Stomach smooth muscle (tissue), 2 donors: Measurements from ENCODE around the gene PRG2.

Source experiments
- H3K27ac ChIP-seq: one replicate; pipeline ENCODE4 v1.7.0; 2013; ENCODE audit warnings: mild to moderate bottlenecking, low read length, inconsistent platforms
- H3K27me3 ChIP-seq, 2 donors: one replicate each; pipeline ENCODE4 v1.7.0; 2013; ENCODE audit warnings: low read length in 2 of 2; ENCODE audit not compliant: insufficient read depth in 2 of 2, control insufficient read depth in 1 of 2
- H3K36me3 ChIP-seq, 2 donors: one replicate each; pipeline ENCODE4 v1.7.0; 2013; ENCODE audit warnings: low read length in 2 of 2; ENCODE audit not compliant: control insufficient read depth in 2 of 2, insufficient read depth in 2 of 2
- H3K4me1 ChIP-seq: one replicate; pipeline ENCODE4 v1.7.0; 2013; ENCODE audit warnings: low read length; ENCODE audit not compliant: control insufficient read depth, insufficient read depth
- H3K4me3 ChIP-seq, 2 donors: one replicate each; pipeline ENCODE4 v1.7.0; 2013; ENCODE audit warnings: low read length in 2 of 2
- H3K9ac ChIP-seq, 2 donors: one replicate each; pipeline ENCODE4 v1.7.0; 2013; ENCODE audit warnings: low read length in 2 of 2, mild to moderate bottlenecking in 1 of 2
- H3K9me3 ChIP-seq, 2 donors: one replicate each; pipeline ENCODE4 v1.7.0; 2013; ENCODE audit warnings: low read length in 2 of 2; ENCODE audit not compliant: control insufficient read depth in 2 of 2
- donor health status: healthy.
- donor health status: Pancreatic carcinoma.

Gene PRG2

GRCh38 chr11:57396744-57397143, 6.3 kb upstream of the PRG2 start:
- H3K36me3 ChIP-seq = no peaks in the 10 kb centered on the region
- no peak overlapping the region for H3K27ac ChIP-seq
- no peak overlapping the region for H3K4me3 ChIP-seq
- H3K4me1 ChIP-seq = no peaks in the 10 kb centered on the region
- H3K27me3 ChIP-seq = peaks cover 2 to 11% of the 10 kb centered on the region in 2 donors
- no peak overlapping the region for H3K9ac ChIP-seq
- H3K9me3 ChIP-seq = peaks cover 0 to 2% of the 10 kb centered on the region in 2 donors

GRCh38 chr11:57395905-57396623, 5.6 kb upstream of the PRG2 start:
- H3K27ac ChIP-seq = no peak overlapping the region
- H3K9me3 ChIP-seq = peaks cover 0 to 2% of the 10 kb centered on the region in 2 donors
- no peak overlapping the region for H3K9ac ChIP-seq
- no peaks in the 10 kb centered on the region for H3K36me3 ChIP-seq
- H3K4me1 ChIP-seq = no peaks in the 10 kb centered on the region
- peaks cover 2 to 11% of the 10 kb centered on the region in 2 donors for H3K27me3 ChIP-seq
- no peak overlapping the region for H3K4me3 ChIP-seq

GRCh38 chr11:57394203-57394965, 3.9 kb upstream of the PRG2 start:
- Histone ChIP-seq H3K4me1 (no peaks in the 10 kb centered on the region), H3K36me3 (no peaks in the 10 kb centered on the region), H3K27ac (no peak overlapping the region), H3K9ac (no peak overlapping the region), H3K27me3 (peaks cover 7 to 9% of the 10 kb centered on the region in 2 donors), H3K4me3 (no peak overlapping the region), H3K9me3 (peaks cover 0 to 2% of the 10 kb centered on the region in 2 donors)

GRCh38 chr11:57392763-57393105, 2.3 kb upstream of the PRG2 start:
- no peak overlapping the region for H3K4me3 ChIP-seq
- peaks cover 0 to 2% of the 10 kb centered on the region in 2 donors for H3K9me3 ChIP-seq
- H3K9ac ChIP-seq = no peak overlapping the region
- H3K27ac ChIP-seq = no peak overlapping the region
- H3K36me3 ChIP-seq = no peaks in the 10 kb centered on the region
- peaks cover 6 to 7% of the 10 kb centered on the region in 2 donors for H3K27me3 ChIP-seq
- H3K4me1 ChIP-seq = no peaks in the 10 kb centered on the region

GRCh38 chr11:57392066-57392762, 1.8 kb upstream of the PRG2 start:
- Histone ChIP-seq H3K36me3 (no peaks in the 10 kb centered on the region), H3K9ac (no peak overlapping the region), H3K4me3 (no peak overlapping the region), H3K9me3 (peaks cover 0 to 2% of the 10 kb centered on the region in 2 donors), H3K4me1 (no peaks in the 10 kb centered on the region), H3K27ac (no peak overlapping the region), H3K27me3 (peaks cover 6 to 7% of the 10 kb centered on the region in 2 donors)

GRCh38 chr11:57391539-57391938, 1.1 kb upstream of the PRG2 start:
- no peaks in the 10 kb centered on the region for H3K9me3 ChIP-seq

GRCh38 chr11:57391111-57391510, 661 bp upstream of the PRG2 start:
- Histone ChIP-seq H3K4me3 (no peak overlapping the region), H3K27me3 (peaks cover 4 to 7% of the 10 kb centered on the region in 2 donors), H3K9me3 (no peaks in the 10 kb centered on the region), H3K36me3 (no peaks in the 10 kb centered on the region), H3K4me1 (no peaks in the 10 kb centered on the region), H3K27ac (no peak overlapping the region), H3K9ac (no peak overlapping the region)

More at GRCh38 chr11:57391539-57391938, 1.1 kb upstream of the PRG2 start:
- Histone ChIP-seq H3K4me3 (no peak overlapping the region), H3K27me3 (peaks cover 6 to 7% of the 10 kb centered on the region in 2 donors), H3K4me1 (no peaks in the 10 kb centered on the region), H3K27ac (no peak overlapping the region), H3K9ac (no peak overlapping the region), H3K36me3 (no peaks in the 10 kb centered on the region)

- H3K27ac ChIP-seq = no peak overlapping the region
- no peak overlapping the region for H3K9ac ChIP-seq
- H3K4me3 ChIP-seq = no peak overlapping the region
- peaks cover 4 to 5% of the 10 kb centered on the region in 2 donors for H3K27me3 ChIP-seq
- no peaks in the 10 kb centered on the region for H3K9me3 ChIP-seq
- no peaks in the 10 kb centered on the region for H3K36me3 ChIP-seq
- H3K4me1 ChIP-seq = no peaks in the 10 kb centered on the region
Observed at GRCh38 chr11:57387289-57388030, 3.0 kb downstream of the PRG2 start.

GRCh38 chr11:57386178-57386940, 4.1 kb downstream of the PRG2 start:
- Histone ChIP-seq H3K4me1 (no peaks in the 10 kb centered on the region), H3K9ac (no peak overlapping the region), H3K4me3 (no peak overlapping the region), H3K36me3 (no peaks in the 10 kb centered on the region), H3K27ac (no peak overlapping the region), H3K9me3 (no peaks in the 10 kb centered on the region), H3K27me3 (peaks cover 2 to 5% of the 10 kb centered on the region in 2 donors)

GRCh38 chr11:57380975-57381374, 9.5 kb downstream of the PRG2 start, which contains the start of gene PRG3:
Gene PRG3 (minus strand): TSS chr11:57381150. CDS start chr11:57380708, 442 bp downstream.
- Histone ChIP-seq H3K27ac (no peak within 1 kb of the TSS), H3K36me3 (no peaks in the 10 kb centered on the region), H3K4me1 (no peaks in the 10 kb centered on the region), H3K4me3 (no peak within 1 kb of the TSS), H3K27me3 (peaks cover 3 to 5% of the 10 kb centered on the region in 2 donors), H3K9me3 (no peaks in the 10 kb centered on the region), H3K9ac (no peak within 1 kb of the TSS)
